ENCODE results near the gene UBE3A.
A peak's percentile ranks its signal among the peaks of the same experiment; 100 is the strongest.

UBE3A gene

GRCh38 chr15:25339431-25339830, 99.4 kb downstream of the UBE3A start:
- Mint-ChIP-seq H3K4me3 (no peak overlapping the region), H3K27ac (no peak overlapping the region), H3K27me3 (ENCODE audit: low read depth, poor library complexity) (no peaks in the 10 kb centered on the region), H3K9me3 (peaks cover 20% of the 10 kb centered on the region), H3K4me1 (no peaks in the 10 kb centered on the region), H3K36me3 (ENCODE audit: low read depth) (peaks cover 80% of the 10 kb centered on the region)
- TF ChIP-seq CTCF (IDR thresholded peaks at IDR 0.05) = no peak
- DNase-seq = no peak

- Mint-ChIP-seq H3K4me1 (peaks cover 3% of the 10 kb centered on the region), H3K27ac (peak overlapping the region; percentile 38), H3K9me3 (peaks cover 31% of the 10 kb centered on the region), H3K4me3 (no peak overlapping the region), H3K27me3 (ENCODE audit: low read depth, poor library complexity) (no peaks in the 10 kb centered on the region), H3K36me3 (ENCODE audit: low read depth) (peaks cover 90% of the 10 kb centered on the region)
- no peak for DNase-seq
- TF ChIP-seq CTCF (IDR thresholded peaks at IDR 0.05) = no peak
Measured at GRCh38 chr15:25335279-25335678, 103.5 kb downstream of the UBE3A start.

GRCh38 chr15:25333049-25333448, 105.8 kb downstream of the UBE3A start:
- Mint-ChIP-seq H3K4me1 (peaks cover 14% of the 10 kb centered on the region), H3K27me3 (ENCODE audit: low read depth, poor library complexity) (no peaks in the 10 kb centered on the region), H3K9me3 (peaks cover 31% of the 10 kb centered on the region), H3K4me3 (no peak overlapping the region), H3K27ac (no peak overlapping the region), H3K36me3 (ENCODE audit: low read depth) (peaks cover 79% of the 10 kb centered on the region)
- no peak for TF ChIP-seq CTCF (IDR thresholded peaks at IDR 0.05)
- DNase-seq = no peak

GRCh38 chr15:25332306-25332705, 106.5 kb downstream of the UBE3A start:
- H3K36me3 Mint-ChIP-seq (ENCODE audit: low read depth) = peaks cover 77% of the 10 kb centered on the region
- peaks cover 31% of the 10 kb centered on the region for H3K9me3 Mint-ChIP-seq
- no peak for TF ChIP-seq CTCF (IDR thresholded peaks at IDR 0.05)
- H3K27me3 Mint-ChIP-seq (ENCODE audit: low read depth, poor library complexity) = no peaks in the 10 kb centered on the region
- no peak overlapping the region for H3K27ac Mint-ChIP-seq
- peaks cover 14% of the 10 kb centered on the region for H3K4me1 Mint-ChIP-seq
- H3K4me3 Mint-ChIP-seq = no peak overlapping the region
- no peak for DNase-seq

GRCh38 chr15:25331860-25332259, 107.0 kb downstream of the UBE3A start:
- H3K27ac Mint-ChIP-seq = no peak overlapping the region
- peaks cover 14% of the 10 kb centered on the region for H3K4me1 Mint-ChIP-seq
- TF ChIP-seq CTCF (IDR thresholded peaks at IDR 0.05) = no peak
- H3K36me3 Mint-ChIP-seq (ENCODE audit: low read depth) = peaks cover 76% of the 10 kb centered on the region
- DNase-seq = no peak
- H3K9me3 Mint-ChIP-seq = peaks cover 31% of the 10 kb centered on the region
- no peaks in the 10 kb centered on the region for H3K27me3 Mint-ChIP-seq (ENCODE audit: low read depth, poor library complexity)
- no peak overlapping the region for H3K4me3 Mint-ChIP-seq

- no peak overlapping the region for H3K27ac Mint-ChIP-seq
- H3K36me3 Mint-ChIP-seq (ENCODE audit: low read depth) = peaks cover 73% of the 10 kb centered on the region
- H3K4me1 Mint-ChIP-seq = peaks cover 14% of the 10 kb centered on the region
- no peak for TF ChIP-seq CTCF (IDR thresholded peaks at IDR 0.05)
- no peak overlapping the region for H3K4me3 Mint-ChIP-seq
- no peaks in the 10 kb centered on the region for H3K27me3 Mint-ChIP-seq (ENCODE audit: low read depth, poor library complexity)
- peaks cover 31% of the 10 kb centered on the region for H3K9me3 Mint-ChIP-seq
- DNase-seq = no peak
Measured at GRCh38 chr15:25331404-25331803, 107.4 kb downstream of the UBE3A start.

Data from nephron progenitor cell (in vitro differentiated cells).